AG04449 (cell line): ENCODE results near the gene DNAAF1.

Source experiments
- CTCF ChIA-PET: fragments of 350-600 bp; formaldehyde crosslinking; extraction: SDS; loops from one replicate; lab custom pipeline; 2021; ENCODE audit warnings: antibody characterized with exemption; lab: Yijun Ruan, JAX
- POLR2A ChIA-PET: fragments of 400-600, 350-600 bp; formaldehyde crosslinking; extraction: SDS; loops from one replicate; lab custom pipeline; 2020; ENCODE audit warnings: antibody characterized with exemption, inconsistent platforms; lab: Yijun Ruan, JAX
- DNase-seq: peaks from one replicate; pipeline ENCODE4 v3.0.0-alpha.2; 2010; ENCODE audit warnings: low read depth, low spot score
- H3K4me3 ChIP-seq: 2 replicates; pipeline ENCODE4 v1.5.1; 2011; ENCODE audit warnings: low read depth, mild to moderate bottlenecking, control low read depth, low read length
- CTCF ChIP-seq: IDR thresholded peaks from one replicate; pipeline ENCODE4 v1.5.1; 2011; ENCODE audit warnings: mild to moderate bottlenecking, moderate library complexity, low read length, control low read depth, inconsistent platforms; ENCODE audit not compliant: insufficient read depth; ENCODE audit errors: missing control alignments

Gene DNAAF1

DNA sequence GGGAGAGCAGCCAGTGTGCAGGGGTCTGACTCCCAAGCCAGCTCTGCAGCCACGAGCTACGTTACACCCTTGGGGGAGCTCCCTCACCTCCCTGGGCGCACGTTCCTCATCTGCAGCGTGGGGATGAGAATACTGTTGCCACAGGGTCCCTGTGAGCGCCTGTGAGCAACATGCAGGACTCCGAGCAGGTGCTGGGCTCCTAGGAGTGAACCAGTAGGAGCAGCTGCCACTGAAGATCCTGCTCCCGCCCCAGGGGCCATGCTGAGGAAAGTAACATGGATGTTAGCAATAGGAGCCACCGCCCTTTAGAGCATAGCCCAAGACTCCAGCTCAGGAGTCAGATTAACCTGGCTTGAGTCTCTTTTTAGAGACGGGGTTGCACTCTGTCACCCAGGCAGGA lies 15.9 kb downstream of the DNAAF1 start:
- no peak for TF ChIP-seq CTCF
- CTCF ChIA-PET, result interaction anchor here (1.0 to 2.0 kb wide), 6 partner anchors 10 to 95 kb away, joined by 3 to 8 read pairs (median 4); partner anchors contain the start of gene TAF1C
- POLR2A ChIA-PET, result no interaction called here
- H3K4me3 ChIP-seq, result no peak overlapping the region
- DNase-seq, result no peak

DNA sequence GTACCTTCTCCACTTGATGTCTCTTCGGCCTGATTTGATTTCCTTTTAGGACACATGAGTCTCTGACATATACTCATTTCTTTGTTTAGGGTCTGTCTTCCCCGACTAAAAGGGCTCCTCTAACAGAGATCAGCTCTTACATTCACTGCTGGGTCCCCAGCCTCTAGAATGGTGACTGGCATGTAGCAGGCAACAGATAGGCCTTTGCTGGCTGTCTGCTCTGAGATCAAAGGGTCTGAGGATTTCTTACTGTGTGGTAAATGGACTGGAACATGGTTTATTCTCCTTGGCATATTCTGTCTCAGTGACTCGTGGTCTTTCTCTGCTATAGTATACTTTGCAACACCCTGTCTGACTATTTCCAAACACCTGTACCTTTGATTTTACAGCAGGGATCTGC lies 16.7 kb downstream of the DNAAF1 start:
- TF ChIP-seq CTCF, result no peak
- CTCF ChIA-PET, result interaction anchor here (2.0 kb wide), 1 partner anchor 25 kb away, joined by 7 read pairs; the partner anchor contains the start of gene TAF1C
- POLR2A ChIA-PET, result no interaction called here
- no peak for DNase-seq
- no peak overlapping the region for H3K4me3 ChIP-seq

- CTCF ChIA-PET, result interaction anchor here (0.6 to 3.3 kb wide), 5 partner anchors 10 to 100 kb away, joined by 3 to 28 read pairs (median 3); partner anchors contain the start of gene TAF1C
- no peak for DNase-seq
- POLR2A ChIA-PET, result no interaction called here
- H3K4me3 ChIP-seq, result no peak overlapping the region
- no peak for TF ChIP-seq CTCF
Observed at GRCh38 chr16:84165746-84166145, 20.6 kb downstream of the DNAAF1 start.

GRCh38 chr16:84166796-84167695 lies 21.9 kb downstream of the DNAAF1 start:
- no peak overlapping the region for H3K4me3 ChIP-seq
- ChIA-PET POLR2A (interaction anchor here (0.7 kb wide), 1 partner anchor 10 kb away, joined by 3 read pairs; no protein-coding TSS in a partner anchor), CTCF (interaction anchor here (1.1 to 3.3 kb wide), 6 partner anchors 9 to 101 kb away, joined by 3 to 28 read pairs (median 6); partner anchors contain the start of gene TAF1C)
- no peak for TF ChIP-seq CTCF
- DNase-seq, result no peak

GRCh38 chr16:84169765-84170310 lies 24.7 kb downstream of the DNAAF1 start:
- H3K4me3 ChIP-seq, result no peak overlapping the region
- DNase-seq, result no peak
- CTCF ChIA-PET, result interaction anchor here (0.8 to 8.0 kb wide), 5 partner anchors 10 to 83 kb away, joined by 4 to 100 read pairs (median 4); partner anchors contain the start of gene TAF1C
- POLR2A ChIA-PET, result interaction anchor here (0.6 kb wide), 1 partner anchor 54 kb away, joined by 3 read pairs; no protein-coding TSS in a partner anchor
- TF ChIP-seq CTCF, result no peak
